HG03139 (cell line): Measurements from ENCODE around the gene KAZN.
"Not testable (repeated sequence)": the region's sequence is repeated elsewhere in the genome, so short reads cannot be mapped to it uniquely, and the experiment has no call there.

Source experiments
- ATAC-seq: cut with Tn5 transposase; IDR thresholded peaks from one replicate; pipeline ENCODE4 v1.9.1; 2021; ENCODE audit not compliant: unreplicated experiment

Gene KAZN

DNA sequence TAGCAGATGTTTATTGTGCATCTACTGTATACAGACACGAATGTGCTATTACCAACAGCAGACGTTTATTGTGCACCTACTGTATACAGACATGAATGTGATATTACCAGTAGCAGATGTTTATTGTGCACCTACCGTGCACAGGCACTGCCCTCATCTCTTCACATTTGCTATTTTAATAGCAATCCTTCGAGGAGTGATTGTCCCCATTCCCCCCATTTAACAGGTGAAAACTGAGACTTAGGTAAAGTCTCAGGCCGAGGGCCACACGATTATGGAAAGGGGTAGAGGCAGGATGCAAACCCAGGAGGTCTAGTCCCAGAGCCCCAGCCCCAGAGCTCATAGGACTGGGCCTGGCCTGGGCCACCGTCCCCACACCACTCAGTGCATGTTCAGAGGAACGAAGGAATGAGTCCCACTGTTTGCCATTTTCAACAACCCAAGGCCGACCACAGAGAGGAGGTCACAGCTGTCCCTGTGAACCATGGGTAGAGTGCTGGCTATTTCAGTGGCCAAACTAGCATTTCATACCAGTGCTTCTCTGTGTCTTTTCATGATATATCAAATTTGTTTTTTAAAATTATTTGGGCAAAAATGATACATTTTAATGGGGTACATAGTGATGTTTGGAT, 440.6 kb downstream of the KAZN start:
- no peak for ATAC-seq

DNA sequence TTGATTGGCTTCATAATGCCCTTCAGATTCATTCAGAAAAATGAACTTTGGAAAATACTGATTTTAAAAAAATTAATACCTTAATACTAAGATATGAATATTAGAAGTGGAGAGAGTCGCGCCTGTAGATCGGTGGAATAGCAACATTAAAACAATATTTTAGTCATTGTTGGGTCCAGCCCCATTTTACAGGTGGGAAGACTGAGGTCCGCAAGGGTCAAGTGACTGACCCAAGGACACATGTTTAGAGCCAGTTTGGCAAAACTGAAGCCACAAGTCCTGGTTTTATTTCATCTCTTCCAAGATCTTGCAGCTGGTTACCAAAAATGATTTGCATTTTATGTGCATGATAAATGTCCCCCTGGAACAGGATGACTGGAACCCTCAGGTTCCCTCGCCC, 441.4 kb downstream of the KAZN start:
- no peak for ATAC-seq

DNA sequence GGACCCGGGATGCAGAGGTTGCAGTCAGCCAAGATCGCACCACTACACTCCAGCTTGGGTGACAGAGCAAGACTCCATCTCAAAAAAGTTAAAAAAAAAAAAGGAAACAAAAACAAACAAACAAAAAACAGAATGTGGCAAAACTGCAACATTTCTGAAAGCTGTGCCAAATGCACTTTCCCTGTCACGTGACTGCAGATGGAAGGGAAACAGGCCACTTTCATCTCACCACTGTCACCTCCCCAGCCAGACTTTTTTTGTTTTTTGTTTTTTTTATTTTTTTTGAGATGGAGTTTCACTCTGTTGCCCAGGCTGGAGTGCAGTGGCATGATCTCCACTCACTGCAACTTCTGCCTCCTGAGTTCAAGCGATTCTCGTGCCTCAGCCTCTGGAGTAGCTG, 442.2 kb downstream of the KAZN start:
- ATAC-seq: not testable (repeated sequence)

DNA sequence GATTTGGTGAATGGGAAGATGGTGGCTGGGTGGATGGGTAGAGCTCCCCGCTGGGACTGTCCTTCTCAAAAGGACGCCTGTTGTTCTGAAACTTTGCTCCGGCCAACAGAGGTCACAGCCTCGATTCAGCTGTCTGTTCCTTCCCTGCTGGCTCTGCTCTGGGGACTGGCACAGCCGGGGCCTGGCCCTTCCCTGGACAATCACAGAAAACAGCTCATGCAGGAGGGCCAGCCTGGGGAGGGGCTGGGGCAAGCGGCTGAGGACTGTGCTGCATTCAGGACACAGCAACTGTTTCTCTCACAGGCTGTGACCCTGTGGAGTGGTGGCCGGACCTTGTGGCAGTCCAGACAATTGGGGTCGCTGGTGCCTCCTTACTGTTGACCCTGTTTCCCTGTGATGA, 444.4 kb downstream of the KAZN start:
- no peak for ATAC-seq

DNA sequence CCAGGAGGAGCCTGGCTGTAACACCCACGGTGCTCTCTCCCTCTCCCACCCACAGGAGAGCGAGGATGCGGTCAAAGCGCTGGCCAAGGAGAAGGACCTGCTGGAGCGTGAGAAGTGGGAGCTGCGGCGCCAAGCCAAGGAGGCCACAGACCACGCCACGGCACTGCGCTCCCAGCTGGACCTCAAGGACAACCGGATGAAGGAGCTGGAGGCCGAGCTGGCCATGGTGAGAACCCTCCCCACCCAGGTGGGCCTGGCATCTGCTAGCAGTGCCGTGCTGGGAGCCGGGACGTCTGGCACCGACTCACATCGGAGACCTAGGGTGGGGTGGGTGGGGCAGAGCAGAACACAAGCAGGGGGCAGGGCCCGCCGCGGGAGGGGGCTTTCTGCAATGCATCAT, 445.4 kb downstream of the KAZN start:
- ATAC-seq: no peak

DNA sequence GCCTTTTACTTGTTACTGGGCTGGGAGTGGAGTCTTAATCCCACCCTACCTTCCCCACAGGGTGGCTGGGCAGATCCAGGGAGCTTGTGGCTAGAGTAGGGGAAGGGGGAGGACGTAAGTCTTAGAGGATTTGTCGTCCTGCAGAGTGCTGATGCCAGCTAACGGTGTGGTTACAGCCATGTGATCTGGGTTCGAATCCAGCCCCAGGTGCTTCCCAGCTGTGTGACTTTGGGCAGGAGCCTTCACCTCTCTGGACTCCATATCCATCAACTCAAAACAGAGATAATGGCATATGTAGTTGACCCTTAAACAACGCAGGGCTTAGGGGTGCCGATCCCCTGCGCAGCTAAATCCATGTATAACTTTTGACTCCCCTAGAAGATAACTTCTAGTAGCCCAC, 446.6 kb downstream of the KAZN start:
- no peak for ATAC-seq

DNA sequence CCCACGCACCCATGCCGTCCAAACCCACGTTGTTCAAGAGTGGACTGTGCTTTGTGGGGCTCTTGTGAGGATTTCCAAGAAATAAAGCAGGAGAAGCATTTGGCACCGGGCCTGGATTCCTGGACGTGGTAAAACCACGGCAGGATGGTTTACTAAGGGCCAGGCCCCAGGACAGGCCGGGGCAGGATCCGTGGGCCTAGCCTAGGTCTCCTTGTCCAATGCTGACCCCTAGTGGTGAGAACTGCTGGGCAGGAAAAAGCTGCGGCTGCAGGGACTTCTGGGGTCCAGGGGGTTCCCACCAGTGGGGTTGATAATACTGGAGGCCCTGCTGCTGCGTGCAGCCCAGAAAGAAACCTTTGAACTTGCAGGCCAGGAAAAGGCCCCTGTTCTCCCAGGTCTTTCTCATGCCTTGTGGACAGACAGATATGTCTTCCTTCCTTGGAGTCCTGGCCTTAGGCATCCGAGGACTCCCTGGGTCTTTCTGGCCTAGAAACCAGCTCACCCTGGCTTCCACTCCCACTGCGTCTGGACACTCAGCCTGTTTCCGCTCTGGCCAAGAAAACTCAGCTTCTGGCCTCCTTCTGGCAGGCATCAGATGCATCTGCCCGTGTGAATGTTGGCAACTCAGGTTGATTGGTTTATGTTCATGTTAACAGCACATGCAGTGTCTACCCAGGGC, 448.1 kb downstream of the KAZN start:
- ATAC-seq: no peak

DNA sequence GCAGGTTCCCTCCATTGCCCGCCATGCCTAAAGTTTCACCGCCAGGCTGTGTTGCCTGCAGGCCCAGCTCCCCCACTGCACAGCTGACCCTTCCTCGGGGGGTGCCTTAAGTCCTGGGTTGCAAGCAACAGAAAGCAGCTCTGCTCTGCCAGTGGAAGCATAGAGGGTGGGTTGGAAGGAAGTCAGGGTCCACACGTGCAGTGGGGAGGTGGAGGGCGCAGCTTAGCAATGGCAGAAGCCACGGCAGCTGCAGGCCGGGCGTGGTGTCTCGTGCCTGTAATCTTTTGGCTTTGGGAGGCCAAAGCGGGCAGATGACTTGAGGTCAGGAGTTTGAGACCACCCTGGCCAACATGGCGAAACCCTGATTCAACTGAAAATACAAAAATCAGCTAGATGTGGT, 448.8 kb downstream of the KAZN start:
- no peak for ATAC-seq

DNA sequence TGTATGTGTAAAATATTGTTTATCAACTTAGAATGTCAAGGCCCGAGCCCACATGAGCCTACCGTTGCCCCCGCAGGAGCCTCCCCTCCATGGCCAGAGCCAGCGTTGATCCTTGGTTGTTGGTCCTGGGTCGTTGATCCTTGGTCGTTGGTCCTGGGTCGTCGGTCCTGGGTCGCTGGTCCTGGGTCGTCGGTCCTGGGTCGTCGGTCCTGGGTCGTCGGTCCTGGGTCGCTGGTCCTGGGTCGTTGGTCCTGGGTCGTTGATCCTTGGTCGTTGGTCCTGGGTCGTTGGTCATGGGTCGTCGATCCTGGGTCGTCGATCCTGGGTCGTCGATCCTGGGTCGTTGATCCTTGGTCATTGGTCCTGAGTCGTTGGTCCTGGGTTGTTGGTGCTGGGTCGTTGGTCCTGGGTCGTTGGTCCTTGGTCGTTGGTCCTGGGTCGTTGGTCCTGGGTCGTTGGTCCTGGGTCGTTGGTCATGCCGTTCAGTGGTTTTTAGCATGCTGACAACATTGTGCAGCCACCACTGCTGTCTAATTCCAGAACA, 450.0 kb downstream of the KAZN start:
- no peak for ATAC-seq

DNA sequence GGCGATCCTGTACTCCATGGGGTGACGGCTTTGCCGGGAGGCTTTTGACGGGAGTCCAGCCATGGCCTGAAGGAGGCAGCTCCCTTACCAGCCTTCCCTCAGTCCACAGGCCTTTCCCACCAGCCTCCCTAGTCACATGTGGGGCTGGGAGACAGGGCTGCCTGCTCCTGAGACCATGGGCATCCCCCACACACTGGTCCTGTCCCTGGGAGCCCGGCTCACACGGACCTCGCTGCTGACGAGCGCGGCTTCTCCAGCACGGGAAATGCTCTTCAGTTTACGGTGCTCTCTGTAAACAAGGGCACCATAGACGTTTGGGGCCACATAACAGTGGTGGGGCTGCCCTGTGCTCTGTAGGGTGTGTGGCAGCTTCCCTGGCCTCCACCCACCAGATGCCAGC, 450.6 kb downstream of the KAZN start:
- ATAC-seq: no peak

DNA sequence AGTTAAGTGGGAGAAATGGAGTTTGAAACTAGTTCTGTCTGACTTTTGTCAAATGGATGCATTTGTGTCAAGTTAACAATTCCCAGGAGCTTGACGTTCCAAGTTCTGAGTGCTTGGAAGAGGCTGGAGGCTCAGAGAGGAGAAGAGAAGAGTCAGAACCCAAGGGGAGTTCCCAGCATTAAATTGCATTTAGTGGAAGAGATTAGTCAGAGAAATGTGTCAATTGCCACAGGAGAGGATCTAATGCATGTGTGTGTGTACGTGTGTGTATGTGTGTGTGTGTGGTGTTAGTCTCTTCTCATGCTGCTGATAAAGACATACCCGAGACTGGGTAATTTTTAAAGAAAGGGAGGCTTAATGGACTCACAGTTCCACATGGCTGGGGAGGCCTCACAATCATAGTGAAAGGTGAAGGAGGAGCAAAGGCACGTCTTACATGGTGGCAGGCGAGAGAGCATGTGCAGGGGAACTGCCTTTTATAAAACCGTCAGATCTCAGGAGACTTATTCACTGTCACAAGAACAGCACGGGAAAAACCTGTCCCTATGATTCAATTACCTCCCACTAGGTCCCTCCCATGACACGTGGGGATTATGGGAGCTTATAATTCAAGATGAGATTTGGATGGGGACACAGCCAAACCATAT, 453.5 kb downstream of the KAZN start:
- ATAC-seq: no peak

DNA sequence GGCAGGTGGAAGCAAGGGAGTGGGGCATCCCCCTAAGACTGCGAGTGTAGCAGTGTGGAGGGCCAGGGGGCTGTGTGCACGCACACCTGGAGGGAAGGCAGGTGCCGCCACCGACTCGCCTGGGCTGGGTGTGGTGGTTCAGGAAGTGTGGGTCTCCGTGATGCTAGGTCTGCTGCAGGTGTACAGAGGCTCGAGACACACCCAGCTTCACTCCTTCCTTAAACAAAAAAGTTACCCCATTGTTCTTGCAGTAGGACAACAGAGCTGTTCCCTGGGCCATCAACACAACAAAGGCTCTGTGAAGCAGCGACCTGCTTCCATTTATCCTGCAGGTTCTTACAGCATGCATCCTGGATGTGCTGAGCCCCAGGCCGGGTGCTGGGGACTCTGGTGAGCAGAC, 454.7 kb downstream of the KAZN start:
- no peak for ATAC-seq

DNA sequence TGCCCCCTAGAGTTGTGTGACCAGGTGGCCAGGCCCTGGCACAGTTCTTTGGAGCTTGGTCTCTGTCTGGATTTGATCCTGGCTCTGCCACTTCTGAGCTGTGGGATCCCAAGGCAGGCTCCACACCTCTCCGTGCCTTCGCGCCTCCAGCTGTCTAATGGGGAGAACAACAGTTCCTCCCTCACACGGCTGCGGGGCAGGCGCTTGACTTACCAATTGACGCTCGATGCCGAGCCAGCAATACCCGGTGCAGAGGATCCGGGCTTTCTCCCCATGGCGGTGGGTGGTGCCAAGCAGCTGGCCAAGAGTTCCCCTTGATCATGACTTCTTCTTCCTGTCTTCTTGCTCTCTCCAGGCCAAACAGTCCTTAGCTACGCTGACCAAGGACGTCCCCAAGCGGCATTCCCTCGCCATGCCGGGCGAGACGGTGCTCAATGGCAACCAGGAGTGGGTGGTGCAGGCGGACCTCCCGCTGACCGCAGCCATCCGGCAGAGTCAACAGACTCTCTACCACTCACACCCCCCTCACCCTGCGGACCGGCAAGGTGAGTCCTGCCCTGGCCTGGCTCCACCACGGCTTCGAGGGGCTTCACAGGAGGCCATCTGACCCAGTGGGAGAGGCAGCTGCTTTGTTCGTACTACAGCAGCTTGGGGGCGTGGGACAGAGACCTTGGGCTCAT, 457.4 kb downstream of the KAZN start:
- ATAC-seq: no peak

DNA sequence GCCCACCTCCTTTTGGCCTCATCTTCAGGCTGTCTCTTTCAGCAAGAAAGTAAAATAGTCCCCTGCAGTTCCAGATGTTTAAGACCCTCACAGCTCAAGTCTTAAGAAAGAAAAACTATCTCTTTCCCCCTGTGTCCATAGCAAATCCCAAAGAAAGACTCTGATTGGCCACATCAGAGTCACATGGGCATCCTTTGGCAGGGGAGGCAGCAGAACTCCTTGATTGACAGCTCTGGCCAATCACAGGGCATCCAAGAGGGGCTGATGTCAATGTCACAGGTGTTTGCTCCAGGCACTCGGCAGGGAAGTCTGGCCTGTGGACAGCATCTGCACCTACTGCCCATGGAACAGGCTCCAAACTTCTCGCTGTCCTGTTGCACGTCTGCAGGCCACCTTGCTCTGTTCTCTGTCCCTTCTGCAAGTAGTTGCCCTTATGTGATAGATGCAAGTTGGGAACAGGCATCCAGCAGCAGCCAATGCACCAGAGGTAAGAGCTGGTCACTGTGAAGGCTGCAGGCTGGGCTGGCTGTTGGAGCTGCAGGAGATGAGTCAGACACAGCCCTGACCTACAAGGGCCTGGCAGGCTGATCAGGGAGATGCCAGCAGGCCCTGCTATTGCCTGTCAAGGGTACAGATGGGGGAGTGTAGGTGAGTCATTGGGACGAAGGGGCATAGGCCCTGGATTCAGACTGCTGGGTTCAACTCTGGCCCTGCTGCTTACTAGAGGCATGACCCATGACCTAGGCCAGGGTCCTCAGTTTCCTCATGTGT, 458.2 kb downstream of the KAZN start:
- ATAC-seq: no peak

DNA sequence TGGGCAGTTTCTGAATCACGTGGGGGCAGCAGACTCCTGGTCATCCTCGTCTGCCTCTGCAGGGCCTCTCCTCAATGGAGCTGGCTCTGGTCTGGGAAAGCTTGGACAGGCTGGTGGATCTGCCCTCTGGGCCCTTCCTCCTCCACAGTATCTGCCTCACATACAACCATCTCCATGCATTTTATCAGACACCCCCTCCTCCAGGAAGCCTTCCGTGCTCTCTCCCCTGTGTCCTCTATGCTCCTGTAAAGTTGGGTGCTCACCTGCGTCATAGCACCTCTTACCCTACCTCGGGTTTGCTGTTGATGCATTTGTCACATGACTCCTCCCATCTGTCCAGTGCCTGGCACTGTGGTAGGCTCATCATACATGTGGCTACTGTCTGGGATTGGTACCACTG, 459.3 kb downstream of the KAZN start:
- ATAC-seq: no peak

DNA sequence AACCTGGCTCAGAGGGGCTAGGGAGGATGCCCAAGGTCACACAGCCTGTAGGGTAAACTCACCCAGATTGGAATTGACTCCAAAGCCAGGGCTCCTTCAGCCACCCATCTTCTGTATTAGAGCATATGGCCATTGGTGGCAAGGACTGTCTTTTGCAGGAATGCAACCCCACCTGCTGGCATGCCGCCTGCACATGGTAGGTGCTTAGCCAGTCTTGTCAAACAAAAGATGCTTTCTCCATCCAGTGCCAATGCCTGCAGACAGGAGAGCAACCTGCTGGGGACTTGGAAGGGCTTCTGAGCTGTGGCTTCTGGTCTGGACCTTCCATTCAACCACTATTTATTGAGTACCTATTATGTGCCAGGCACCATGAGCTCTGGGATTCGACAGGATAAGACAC, 459.8 kb downstream of the KAZN start:
- ATAC-seq: no peak

DNA sequence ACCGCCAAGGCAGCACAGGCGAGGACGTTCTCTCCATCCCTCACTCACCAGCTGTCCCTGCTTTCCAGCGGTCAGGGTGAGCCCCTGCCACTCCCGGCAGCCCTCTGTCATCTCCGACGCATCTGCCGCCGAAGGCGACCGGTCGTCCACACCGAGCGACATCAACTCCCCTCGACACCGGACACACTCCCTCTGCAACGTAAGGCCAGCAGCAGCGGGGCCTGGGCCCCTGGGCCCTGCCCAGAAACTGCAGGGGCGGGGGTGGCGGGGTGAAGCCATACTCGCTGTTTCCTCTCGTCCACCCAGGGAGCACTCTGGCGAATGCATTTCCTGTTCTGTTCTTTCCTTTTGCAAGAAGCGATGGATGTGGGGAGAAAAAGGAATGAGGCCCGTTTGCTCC, 461.6 kb downstream of the KAZN start:
- ATAC-seq: no peak

DNA sequence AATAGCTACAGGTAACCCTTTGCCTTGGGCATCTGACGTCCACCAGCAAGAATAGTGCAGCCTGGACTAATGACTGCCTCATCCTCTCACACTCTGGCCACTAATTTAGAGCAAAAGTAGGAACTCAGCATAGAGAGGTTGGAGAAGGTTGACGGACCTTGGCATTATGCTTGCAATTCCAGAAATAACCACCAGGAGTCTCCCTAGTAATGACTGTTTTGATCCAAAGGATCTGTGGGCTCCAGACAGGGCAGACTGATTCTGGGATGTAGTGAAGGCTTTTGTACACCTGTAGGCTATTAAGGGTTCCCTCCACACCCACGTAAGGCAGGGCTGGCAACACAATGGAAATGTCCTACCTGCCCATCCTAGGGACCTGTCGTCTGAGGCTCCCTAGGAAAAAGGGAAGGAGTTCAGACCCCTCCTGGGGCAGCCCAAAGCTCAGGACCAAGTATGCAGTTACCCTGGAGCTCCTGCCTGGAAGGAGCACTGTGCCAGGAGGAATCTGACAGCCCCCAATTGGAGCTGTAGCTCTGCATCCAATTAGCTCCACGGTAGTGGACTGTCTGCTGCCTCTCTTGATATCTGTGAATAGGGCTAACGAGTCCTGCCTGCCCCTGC, 464.1 kb downstream of the KAZN start:
- no peak for ATAC-seq

DNA sequence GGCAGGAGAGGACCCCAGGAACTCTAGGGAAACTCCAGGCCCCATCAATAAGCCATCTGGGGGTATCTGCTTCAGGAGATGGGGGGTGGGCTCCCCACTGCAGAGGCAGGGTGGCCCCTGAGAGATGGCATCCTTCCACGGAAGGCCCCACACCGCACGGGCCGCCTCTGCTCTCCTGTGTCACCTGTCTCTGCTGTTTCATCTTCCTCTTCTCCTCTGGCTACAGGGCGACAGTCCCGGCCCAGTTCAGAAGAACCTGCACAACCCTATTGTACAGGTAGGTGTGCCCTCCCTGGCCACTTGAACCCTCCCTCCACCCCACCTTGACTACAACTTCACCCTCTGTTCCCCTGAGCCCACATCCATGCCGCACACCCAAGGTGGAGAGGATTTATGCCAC, 464.9 kb downstream of the KAZN start:
- ATAC-seq: no peak

DNA sequence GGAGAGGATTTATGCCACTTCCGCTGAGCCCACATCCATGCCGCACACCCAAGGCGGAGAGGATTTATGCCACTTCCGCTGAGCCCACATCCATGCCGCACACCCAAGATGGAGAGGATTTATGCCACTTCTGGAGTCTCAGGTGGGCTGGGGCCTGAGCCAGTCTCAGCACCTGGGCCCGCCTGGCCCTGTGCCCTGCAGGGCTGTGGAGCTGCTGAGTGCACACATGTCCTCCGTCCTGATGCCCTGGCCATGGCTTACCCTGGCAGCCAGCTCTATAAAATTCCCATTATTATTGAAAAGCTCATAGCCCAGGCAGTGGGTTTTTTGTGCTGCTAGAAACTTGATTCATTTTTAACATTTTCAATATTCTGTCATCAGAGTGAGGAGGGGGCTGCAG, 465.3 kb downstream of the KAZN start:
- ATAC-seq: no peak
